ENCODE data around the gene FOXF2.

Gene FOXF2

GRCh38 chr6:1379017-1379787, 10.2 kb upstream of the FOXF2 start:
- DNase-seq, result no peak

- DNase-seq, result no peak
These were observed 9.6 kb upstream of the FOXF2 start for GRCh38 chr6:1379788-1380147.

DNA sequence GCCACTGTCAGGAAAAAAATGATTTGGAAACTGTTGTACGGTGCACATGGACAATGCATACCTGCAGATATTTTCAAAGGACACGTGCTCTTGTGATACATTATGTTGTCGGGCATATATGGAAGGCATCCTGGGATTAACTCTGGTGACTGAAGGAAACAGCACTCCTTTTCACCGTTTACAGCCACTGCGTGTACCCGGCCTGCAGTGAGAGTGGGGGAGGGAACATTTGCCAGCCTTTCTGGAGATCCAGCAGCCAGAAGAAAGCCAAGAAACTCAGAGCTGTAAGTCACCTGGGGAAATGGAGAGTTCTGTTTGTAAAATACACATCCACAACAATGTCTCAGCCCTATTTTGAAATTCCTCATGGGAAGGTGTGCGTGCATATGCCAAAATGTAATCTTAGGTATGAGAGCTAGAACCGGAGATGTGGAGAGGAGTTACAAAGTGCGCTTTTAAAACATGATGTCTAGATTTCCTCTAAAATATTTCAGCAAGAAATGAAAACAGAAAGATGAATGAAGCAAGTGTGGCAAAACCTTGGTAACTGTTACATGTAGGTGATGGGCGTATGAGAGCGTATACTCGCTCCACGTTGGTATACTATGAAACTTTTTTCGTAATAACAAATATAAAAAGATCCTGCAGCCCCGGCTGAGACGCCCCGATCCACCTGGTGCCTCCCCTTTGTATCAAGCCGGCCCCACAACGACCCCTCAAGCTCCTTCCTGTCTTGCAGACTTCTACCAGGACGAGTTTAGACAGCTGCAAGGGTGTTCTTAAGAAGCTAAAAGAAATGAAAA, 8.6 kb upstream of the FOXF2 start:
- DNase-seq, result no peak

- DNase-seq, result no peak
These were observed 7.7 kb upstream of the FOXF2 start for GRCh38 chr6:1381481-1382330.

GRCh38 chr6:1382331-1382882, 7.0 kb upstream of the FOXF2 start:
- DNase-seq, result no peak

DNA sequence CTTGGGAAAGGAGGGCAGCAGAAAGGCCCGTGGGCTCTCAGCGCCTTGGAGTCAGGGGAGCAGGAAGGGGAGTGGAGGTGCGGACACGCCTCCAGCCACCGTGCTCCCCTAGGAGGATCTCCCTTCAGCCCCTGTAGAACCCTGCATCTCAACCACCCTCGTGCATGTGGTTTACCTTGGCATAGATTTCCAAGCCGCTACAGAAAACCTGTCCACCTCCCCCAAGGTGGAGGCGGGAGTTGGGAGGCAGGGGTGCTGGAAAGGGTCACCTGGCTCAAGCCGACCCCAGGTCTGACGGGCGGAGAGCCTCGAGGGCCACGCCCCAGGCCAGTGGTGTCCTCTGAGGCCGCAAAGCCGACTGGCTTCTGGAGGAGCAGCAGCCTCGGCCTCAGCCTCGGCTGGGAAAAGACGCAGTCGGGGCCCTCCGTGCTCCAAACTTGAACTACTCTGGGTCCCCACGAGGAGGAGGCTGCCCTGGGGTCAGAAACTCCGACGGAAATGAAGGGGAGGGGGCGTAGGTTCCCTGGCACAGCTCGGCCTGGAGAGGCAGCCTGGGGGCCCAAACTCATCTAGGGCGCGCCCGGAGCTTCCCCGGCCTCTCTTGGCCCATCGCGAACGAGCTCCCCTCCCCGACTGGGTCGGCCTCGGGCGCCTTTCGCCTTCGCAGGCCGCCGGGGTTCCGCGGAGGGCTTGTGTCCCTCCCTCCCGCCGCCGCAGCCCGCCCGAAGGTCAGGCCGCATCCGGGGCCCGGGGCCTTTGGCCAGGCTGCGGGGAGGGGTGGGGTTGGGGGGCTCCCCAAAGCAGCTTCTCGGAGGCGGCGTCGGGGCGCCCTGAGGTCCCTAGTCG, 6.3 kb upstream of the FOXF2 start:
- no peak for DNase-seq

DNA sequence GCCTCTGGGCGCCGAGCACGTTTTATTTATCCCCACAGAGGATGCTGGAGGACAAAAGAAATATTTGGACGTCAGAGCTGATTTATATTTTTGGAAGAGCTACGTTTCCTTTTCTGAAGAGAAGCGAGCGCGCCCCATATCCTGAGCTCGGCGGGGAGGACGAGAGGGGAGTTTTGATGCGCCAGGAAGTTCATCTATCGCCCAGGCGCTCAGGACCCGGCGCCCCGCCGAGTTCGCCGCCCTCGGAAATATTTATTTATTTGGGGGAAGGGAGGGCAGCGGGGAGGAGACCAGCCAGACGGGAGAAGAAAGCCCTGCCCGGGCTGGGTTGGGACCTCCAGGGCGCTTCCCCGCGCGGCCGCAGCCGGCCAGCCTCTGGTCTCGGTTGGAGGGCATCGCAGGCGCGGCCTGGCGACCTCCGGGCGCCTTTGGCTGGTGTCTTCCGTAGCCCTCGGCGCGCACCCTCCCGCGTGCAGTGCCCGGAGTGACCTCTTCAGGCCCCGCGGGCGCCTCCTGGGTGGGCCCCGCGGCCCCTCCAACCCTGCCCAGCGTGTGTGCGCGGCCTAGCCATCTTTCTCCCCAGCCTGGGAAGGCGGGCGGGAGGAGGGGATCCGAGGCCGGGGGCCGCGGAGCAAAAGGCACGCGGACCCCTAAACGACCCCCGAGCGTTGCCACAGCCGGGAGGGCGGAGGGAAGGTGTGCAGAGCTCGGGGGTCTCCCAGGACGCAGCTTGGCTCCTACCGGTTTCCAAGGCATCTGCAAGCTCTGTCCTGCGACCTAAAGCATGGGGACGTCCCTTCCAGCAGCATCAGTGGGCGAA, 5.4 kb upstream of the FOXF2 start:
- no peak for DNase-seq

DNA sequence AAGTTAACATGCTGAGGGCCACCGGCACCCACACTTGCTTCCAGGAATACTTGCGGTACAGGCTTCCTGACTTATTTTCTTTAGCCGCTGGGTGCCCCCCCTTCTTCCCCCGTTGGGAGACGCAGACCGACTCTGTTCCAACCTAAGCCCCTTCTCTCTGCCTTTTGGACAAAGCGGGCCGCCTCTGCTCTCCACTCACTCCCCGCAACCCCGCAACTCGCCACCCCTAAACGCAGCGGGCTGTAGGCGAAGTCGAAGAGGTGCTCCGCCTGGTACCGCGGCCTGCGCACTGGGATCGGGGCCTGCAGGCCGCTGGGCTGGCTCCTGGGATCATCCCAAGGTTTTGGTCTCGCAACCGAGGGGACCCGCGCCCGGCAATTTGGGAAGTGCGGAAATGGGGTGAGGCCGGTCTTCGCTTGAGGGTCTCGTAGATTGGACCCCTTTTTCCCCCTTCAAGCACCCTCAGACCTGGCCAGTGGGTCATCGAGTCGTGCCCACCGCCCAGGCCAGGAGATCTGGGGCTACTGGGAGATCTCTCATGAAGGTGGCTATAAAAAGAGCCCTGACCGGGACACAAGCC, 4.7 kb upstream of the FOXF2 start:
- DNase-seq, result no peak

DNA sequence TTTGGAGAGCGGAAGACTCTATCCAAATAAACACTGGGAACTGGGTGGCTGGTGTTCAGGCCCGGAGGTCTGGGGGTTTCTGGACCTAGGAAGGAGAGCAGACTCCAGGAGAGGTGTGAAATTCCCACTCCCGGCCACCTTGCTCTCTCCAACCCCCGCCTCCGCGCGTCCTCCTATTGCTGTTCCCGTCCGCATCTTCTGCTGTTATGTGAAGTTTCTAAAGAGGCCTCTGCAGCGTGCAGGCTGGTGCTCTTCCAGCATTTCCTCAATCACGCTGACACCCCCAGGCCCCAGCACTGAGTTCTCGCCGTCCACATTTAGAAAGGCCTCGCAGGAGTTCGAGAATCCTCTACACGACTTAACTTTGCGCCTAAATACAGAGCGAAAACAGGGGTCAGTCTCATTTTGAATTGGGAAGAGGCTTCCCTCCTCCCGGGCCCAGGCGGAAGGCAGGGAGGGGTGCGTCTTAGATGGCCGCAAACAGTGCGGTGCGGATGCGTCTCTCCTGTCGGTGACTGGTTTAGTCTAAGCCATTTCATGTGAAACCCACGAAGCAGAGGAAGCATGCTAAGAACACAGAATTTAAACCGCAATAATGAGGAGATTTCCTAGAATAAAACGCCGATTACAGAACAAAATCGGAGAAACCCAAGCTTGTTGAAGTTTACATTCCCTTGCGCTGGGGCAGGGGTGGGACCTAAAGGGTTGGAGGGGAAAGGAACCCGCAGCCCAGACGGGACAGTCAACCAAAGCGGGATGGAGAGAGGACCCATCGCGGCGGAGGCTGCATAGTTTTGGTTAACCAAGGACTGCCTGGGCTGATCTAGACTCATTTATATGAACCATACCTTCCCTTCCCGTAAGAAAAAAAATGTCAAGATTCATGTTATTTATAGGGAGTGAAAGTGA, 4.0 kb upstream of the FOXF2 start:
- DNase-seq, result no peak

- DNase-seq, result no peak
These were observed 3.2 kb upstream of the FOXF2 start for GRCh38 chr6:1386038-1386709.

- DNase-seq, result no peak
These were observed 1.9 kb upstream of the FOXF2 start for GRCh38 chr6:1387538-1387875.

DNA sequence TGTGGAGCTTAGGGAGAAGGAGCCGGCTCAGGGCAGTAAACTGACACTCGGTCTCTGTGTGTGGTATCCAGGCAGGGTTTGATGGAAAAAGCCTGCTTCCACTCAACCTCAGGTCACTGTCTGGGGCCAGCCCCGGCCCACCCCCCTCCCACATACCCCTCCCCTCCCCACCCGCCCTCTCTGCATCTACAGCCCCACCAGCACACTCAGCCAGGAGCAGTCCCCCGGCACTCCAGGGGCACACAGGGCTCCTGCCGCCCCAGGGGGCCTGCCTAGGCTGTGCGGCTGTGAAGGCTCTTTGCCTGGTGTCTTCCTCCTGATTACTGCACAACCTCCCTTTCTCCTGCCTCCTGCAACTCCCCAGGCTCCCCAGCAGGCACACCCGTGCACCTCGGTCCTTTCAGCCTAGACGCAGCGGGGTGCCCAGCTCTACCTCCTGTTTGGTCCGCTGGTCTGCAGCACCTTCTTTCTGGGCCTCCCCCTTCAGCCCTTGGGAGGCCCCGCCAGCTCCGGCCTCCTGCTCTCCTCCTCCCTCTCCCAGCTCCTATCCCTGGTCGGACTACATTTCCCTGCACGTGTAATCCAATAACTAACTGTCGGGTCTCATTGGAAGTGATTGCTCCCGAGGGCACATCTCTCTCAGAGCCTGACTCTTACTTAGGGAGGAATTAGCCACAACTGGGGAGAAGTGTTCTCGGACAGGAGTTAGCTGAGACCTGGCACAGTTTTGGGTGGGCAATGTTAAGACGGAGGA, 1.3 kb upstream of the FOXF2 start:
- no peak for DNase-seq

DNA sequence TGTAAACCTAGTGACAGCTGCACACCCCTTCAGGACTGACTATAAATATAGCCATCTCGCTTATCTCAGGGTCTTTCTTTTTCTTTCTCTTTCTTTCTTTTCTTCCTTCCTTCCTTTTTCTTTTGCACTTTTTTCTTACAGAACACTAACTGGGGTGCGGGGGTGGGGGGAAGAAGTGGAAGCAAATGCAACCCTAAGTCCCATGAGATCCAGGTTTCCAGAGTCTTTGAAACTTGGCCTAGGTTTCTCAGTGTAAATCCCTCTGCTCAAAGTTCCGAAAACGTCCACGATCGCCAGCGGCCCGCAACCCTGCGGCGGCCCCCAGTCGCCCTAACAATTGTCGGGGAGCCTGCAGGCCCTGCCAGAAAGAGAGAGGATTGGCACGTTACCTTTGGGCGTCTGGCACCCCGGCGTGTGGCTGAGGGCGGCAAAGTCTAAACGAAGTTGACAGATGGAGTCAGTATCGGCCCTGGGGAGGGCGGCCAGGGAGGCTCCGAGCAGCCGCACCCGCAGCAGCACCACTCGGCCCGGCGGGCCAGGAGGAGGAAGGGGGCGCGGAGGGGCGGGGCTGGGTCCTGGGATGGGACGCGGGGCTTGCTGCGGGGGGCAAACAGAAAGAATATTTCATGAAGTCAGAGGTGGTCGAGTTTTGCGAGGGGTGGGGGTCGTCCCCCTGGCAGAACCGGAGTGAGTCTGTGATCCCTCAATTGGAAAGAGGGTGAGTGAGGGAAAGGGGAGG, 577 bp upstream of the FOXF2 start:
- no peak for DNase-seq

GRCh38 chr6:1390133-1390945, 963 bp downstream of the FOXF2 start:
- DNase-seq, result no peak

DNA sequence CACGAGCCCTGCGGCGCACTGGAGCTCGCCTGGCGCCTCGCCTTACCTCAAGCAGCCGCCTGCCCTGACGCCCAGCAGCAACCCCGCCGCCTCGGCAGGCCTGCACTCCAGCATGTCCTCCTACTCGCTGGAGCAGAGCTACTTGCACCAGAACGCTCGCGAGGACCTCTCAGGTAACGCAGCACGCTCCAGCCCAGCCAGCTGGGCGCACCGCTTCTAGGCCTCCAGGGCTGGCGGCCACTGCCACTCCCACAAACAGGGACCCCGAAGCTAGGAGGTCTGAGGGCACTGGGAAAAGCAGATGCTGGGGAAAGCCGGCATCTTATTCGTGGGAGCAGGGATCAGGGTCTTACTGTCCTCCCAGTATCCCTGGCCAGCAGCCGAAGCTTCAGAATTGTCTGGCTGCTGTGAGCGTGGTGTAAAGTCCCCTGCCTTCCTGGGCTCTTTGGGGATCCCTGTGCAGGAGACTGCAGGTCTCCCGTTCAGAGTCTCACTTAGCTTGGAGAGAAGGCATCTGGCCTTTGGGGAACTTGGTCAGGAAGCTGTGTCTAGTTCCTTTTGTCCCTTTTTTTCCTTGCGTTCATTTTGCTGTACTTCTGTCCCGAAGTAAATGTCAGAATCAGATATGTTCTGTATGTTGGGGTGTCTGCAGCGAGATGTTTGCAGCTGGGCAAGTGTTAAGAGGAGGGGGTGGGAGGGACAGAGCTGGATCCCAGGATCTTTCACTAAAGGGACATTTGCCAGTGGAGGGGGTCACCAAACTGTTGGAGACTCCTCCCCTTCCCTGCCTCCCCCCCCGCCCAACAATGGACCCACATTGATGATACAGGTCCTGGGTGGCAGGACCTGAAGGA, 1.8 kb downstream of the FOXF2 start:
- DNase-seq, result no peak

- DNase-seq, result no peak
These were observed 2.5 kb downstream of the FOXF2 start for GRCh38 chr6:1391800-1392309.
